ENCODE data around the gene MB21D2. TPM values are rescaled to one million over a fixed set of nuclear protein-coding genes. Genes with fewer than 3 reads are reported as not detected.
"Not testable (repeated sequence)": the region's sequence is repeated elsewhere in the genome, so short reads cannot be mapped to it uniquely, and the experiment has no call there.

Gene MB21D2
- 10 to 100 TPM in 1 of 5 experiments, 1 to 10 TPM in 4; 1.7 to 21.5 (median 3.3) TPM for total RNA-seq
- 1 to 10 TPM; 3.2 to 6.5 TPM for polyA plus RNA-seq
- 10.6 reads per million, percentile 37 among the genes with 10 or more reads in this experiment for total RNA-seq

- peak within 1 kb of the TSS; percentile 80 to 96 (median 90) for H3K27ac Mint-ChIP-seq
- peaks cover 0 to 2% (median 0%) of the 10 kb centered on the region in 11 donors for H3K9me3 Mint-ChIP-seq
- Histone ChIP-seq H3K9me3 (ENCODE audit: control insufficient read depth in 2 of 3, low read length in 3 of 3) (no peaks in the 10 kb centered on the region), H3K27me3 (ENCODE audit: control insufficient read depth in 2 of 2, insufficient read depth in 2 of 2, low read length in 2 of 2) (no peaks in the 10 kb centered on the region), H3K36me3 (ENCODE audit: control insufficient read depth in 2 of 3, insufficient read depth in 3 of 3, low read length in 3 of 3) (no peaks in the 10 kb centered on the region), H3K4me1 (ENCODE audit: control insufficient read depth in 2 of 2, insufficient read depth in 2 of 2, low read length in 2 of 2) (peaks cover 0 to 11% of the 10 kb centered on the region in 2 donors), H3K4me3 (ENCODE audit: low read length) (peak within 1 kb of the TSS; percentile 88), H3K27ac (ENCODE audit: low read depth, low read length) (peak within 1 kb of the TSS; percentile 72)
- peak within 1 kb of the TSS; percentile 88 to 99 (median 92) for H3K4me3 Mint-ChIP-seq
- CTCF ChIA-PET = interaction anchor here (0.6 to 0.8 kb wide), 2 partner anchors 19 to 57 kb away, joined by 3 read pairs; no protein-coding TSS in a partner anchor
- H3K4me1 Mint-ChIP-seq = peaks cover 6 to 56% (median 42%) of the 10 kb centered on the region in 7 donors
- H3K27me3 Mint-ChIP-seq = peaks cover 43 to 70% (median 58%) of the 10 kb centered on the region in 5 donors
- peak; percentile 18 to 74 (median 45) for DNase-seq
- POLR2A ChIA-PET = interaction anchor here (0.6 to 2.7 kb wide), 6 partner anchors 19 to 26 kb away, joined by 3 to 14 read pairs (median 4); no protein-coding TSS in a partner anchor
- ATAC-seq = peak; percentile 76
- intact Hi-C loops (cut with micrococcal nuclease) = loop anchor here (1.0 to 10.0 kb wide), 10 partner anchors 18 to 677 kb away; partner anchors contain the start of gene OPA1 (in 2 of the 2)
- peaks cover 0 to 13% (median 0%) of the 10 kb centered on the region in 5 donors for H3K36me3 Mint-ChIP-seq
These were observed at the start of gene MB21D2 for GRCh38 chr3:192917404-192918274. TSS of gene MB21D2 (minus strand) at chr3:192917856. CDS start at chr3:192917840, 16 bp downstream.

GRCh38 chr3:192964959-192965719 is 47.5 kb upstream of the MB21D2 start:
- H3K36me3 ChIP-seq (ENCODE audit: control insufficient read depth in 2 of 3, insufficient read depth in 3 of 3, low read length in 3 of 3); H3K4me1 Mint-ChIP-seq; H3K4me3 ChIP-seq (ENCODE audit: low read length); H3K36me3 Mint-ChIP-seq; H3K27ac Mint-ChIP-seq; H3K4me3 Mint-ChIP-seq; CTCF ChIA-PET; H3K27me3 ChIP-seq (ENCODE audit: control insufficient read depth in 2 of 2, insufficient read depth in 2 of 2, low read length in 2 of 2); H3K27ac ChIP-seq (ENCODE audit: low read depth, low read length); intact Hi-C loops (cut with micrococcal nuclease); DNase-seq; H3K4me1 ChIP-seq (ENCODE audit: control insufficient read depth in 2 of 2, insufficient read depth in 2 of 2, low read length in 2 of 2); POLR2A ChIA-PET; H3K9me3 ChIP-seq (ENCODE audit: control insufficient read depth in 2 of 3, low read length in 3 of 3); ATAC-seq: not testable (repeated sequence)
- H3K27me3 Mint-ChIP-seq = peaks cover 0 to 22% (median 0%) of the 10 kb centered on the region in 5 donors
- H3K9me3 Mint-ChIP-seq = peaks cover 0 to 16% (median 7%) of the 10 kb centered on the region in 11 donors

GRCh38 chr3:192959773-192960172 is 42.1 kb upstream of the MB21D2 start:
- ChIA-PET CTCF (no interaction called here), POLR2A (no interaction called here)
- no peak for ATAC-seq
- H3K9me3 Mint-ChIP-seq = peaks cover 0 to 7% (median 0%) of the 10 kb centered on the region in 11 donors
- Histone ChIP-seq H3K9me3 (ENCODE audit: control insufficient read depth in 2 of 3, low read length in 3 of 3) (no peaks in the 10 kb centered on the region), H3K27ac (ENCODE audit: low read depth, low read length) (no peak overlapping the region), H3K36me3 (ENCODE audit: control insufficient read depth in 2 of 3, insufficient read depth in 3 of 3, low read length in 3 of 3) (no peaks in the 10 kb centered on the region), H3K4me3 (ENCODE audit: low read length) (no peak overlapping the region), H3K27me3 (ENCODE audit: control insufficient read depth in 2 of 2, insufficient read depth in 2 of 2, low read length in 2 of 2) (no peaks in the 10 kb centered on the region), H3K4me1 (ENCODE audit: control insufficient read depth in 2 of 2, insufficient read depth in 2 of 2, low read length in 2 of 2) (no peaks in the 10 kb centered on the region)
- peaks cover 0 to 21% (median 0%) of the 10 kb centered on the region in 7 donors for H3K4me1 Mint-ChIP-seq
- H3K27ac Mint-ChIP-seq = no peak overlapping the region
- H3K36me3 Mint-ChIP-seq = peaks cover 0 to 3% (median 0%) of the 10 kb centered on the region in 5 donors
- peaks cover 0 to 6% (median 0%) of the 10 kb centered on the region in 5 donors for H3K27me3 Mint-ChIP-seq
- no peak for DNase-seq
- intact Hi-C loops (cut with micrococcal nuclease) = no loop called here
- no peak overlapping the region for H3K4me3 Mint-ChIP-seq

DNA sequence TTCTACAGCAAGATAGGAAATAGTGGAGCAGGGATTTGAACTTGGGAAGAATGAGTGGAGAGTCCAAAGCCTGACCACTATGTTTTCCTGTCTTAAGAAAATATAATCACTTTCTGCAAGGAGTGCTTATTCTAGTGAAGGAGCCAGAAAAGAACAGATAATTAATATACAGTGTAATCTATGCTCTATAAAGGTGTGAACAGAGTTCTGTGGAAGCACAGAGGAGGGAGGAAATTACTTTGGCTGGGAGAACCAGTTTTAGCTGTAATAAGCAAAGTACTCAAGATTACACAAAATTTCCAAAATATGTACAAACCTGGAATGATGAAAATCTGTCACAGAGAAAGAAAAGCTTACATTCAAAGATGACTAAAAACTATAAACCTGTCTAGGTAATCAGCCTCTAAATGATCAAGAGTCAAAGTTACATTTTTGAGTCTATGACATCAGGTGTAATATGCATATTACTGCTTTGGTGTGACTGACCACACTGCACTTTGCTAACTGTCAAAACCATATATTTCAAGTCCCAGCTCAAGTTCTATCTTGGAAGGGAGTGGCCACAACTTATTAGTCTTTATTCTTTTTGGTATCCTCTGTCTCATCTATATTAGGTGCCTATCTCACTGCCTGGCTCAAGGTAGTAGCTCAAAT is 40.7 kb upstream of the MB21D2 start:
- no peak overlapping the region for H3K27ac ChIP-seq (ENCODE audit: low read depth, low read length)
- H3K36me3 ChIP-seq (ENCODE audit: control insufficient read depth in 2 of 3, insufficient read depth in 3 of 3, low read length in 3 of 3) = no peaks in the 10 kb centered on the region
- peaks cover 0 to 10% (median under 1%) of the 10 kb centered on the region in 11 donors for H3K9me3 Mint-ChIP-seq
- peaks cover 0 to 3% (median 0%) of the 10 kb centered on the region in 5 donors for H3K36me3 Mint-ChIP-seq
- POLR2A ChIA-PET = no interaction called here
- no peaks in the 10 kb centered on the region for H3K27me3 ChIP-seq (ENCODE audit: control insufficient read depth in 2 of 2, insufficient read depth in 2 of 2, low read length in 2 of 2)
- H3K4me1 ChIP-seq (ENCODE audit: control insufficient read depth in 2 of 2, insufficient read depth in 2 of 2, low read length in 2 of 2) = no peaks in the 10 kb centered on the region
- peak overlapping the region in 1 of 9 donors; percentile 35 for H3K27ac Mint-ChIP-seq
- H3K4me3 ChIP-seq (ENCODE audit: low read length) = no peak overlapping the region
- H3K27me3 Mint-ChIP-seq = peaks cover 0 to 6% (median 0%) of the 10 kb centered on the region in 5 donors
- ATAC-seq = no peak
- intact Hi-C loops (cut with micrococcal nuclease) = no loop called here
- DNase-seq = no peak
- H3K9me3 ChIP-seq (ENCODE audit: control insufficient read depth in 2 of 3, low read length in 3 of 3) = no peaks in the 10 kb centered on the region
- CTCF ChIA-PET = no interaction called here
- H3K4me1 Mint-ChIP-seq = peaks cover 0 to 21% (median 0%) of the 10 kb centered on the region in 7 donors
- H3K4me3 Mint-ChIP-seq = no peak overlapping the region

DNA sequence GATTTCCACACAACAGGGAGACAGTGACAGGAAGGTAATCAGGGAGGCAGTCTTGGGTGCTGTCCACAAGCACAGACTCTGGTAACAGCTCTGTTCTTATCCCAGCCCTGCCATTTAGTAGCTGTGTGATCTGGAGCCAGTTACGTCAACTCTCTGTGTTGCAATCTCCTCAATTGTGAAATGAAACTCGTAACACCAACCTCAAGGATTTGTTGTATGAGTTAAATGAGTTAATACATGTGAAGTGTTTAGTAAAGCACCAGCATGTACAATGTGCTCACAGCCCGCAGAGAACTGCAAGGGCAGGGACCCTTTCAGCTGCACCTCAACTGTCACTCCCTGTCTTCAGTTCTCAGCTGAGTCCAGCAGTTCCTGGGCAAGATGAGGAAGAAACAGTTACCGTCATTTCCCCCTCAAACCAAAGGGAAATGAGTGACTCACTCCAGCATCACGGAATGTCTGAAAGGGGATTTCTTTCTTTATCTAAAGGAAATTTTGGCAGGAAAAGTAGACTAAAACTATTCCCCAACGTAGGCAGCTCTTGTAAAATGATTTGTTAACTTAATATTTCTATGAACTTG is 39.9 kb upstream of the MB21D2 start:
- H3K4me3 Mint-ChIP-seq = peak overlapping the region in 1 of 10 donors; percentile 66
- H3K9me3 Mint-ChIP-seq = peaks cover 0 to 12% (median 3%) of the 10 kb centered on the region in 11 donors
- Histone ChIP-seq H3K9me3 (ENCODE audit: control insufficient read depth in 2 of 3, low read length in 3 of 3) (no peaks in the 10 kb centered on the region), H3K27ac (ENCODE audit: low read depth, low read length) (no peak overlapping the region), H3K36me3 (ENCODE audit: control insufficient read depth in 2 of 3, insufficient read depth in 3 of 3, low read length in 3 of 3) (no peaks in the 10 kb centered on the region), H3K4me3 (ENCODE audit: low read length) (no peak overlapping the region), H3K27me3 (ENCODE audit: control insufficient read depth in 2 of 2, insufficient read depth in 2 of 2, low read length in 2 of 2) (no peaks in the 10 kb centered on the region), H3K4me1 (ENCODE audit: control insufficient read depth in 2 of 2, insufficient read depth in 2 of 2, low read length in 2 of 2) (no peaks in the 10 kb centered on the region)
- ATAC-seq (peak; percentile 87), DNase-seq (peak in 1 of 9 donors; percentile 34)
- H3K36me3 Mint-ChIP-seq = peaks cover 0 to 3% (median 0%) of the 10 kb centered on the region in 5 donors
- ChIA-PET POLR2A (no interaction called here), CTCF (no interaction called here)
- peaks cover 0 to 6% (median 0%) of the 10 kb centered on the region in 5 donors for H3K27me3 Mint-ChIP-seq
- peak overlapping the region in 1 of 9 donors; percentile 75 for H3K27ac Mint-ChIP-seq
- peaks cover 0 to 21% (median 0%) of the 10 kb centered on the region in 7 donors for H3K4me1 Mint-ChIP-seq
- intact Hi-C loops (cut with micrococcal nuclease) = no loop called here

DNA sequence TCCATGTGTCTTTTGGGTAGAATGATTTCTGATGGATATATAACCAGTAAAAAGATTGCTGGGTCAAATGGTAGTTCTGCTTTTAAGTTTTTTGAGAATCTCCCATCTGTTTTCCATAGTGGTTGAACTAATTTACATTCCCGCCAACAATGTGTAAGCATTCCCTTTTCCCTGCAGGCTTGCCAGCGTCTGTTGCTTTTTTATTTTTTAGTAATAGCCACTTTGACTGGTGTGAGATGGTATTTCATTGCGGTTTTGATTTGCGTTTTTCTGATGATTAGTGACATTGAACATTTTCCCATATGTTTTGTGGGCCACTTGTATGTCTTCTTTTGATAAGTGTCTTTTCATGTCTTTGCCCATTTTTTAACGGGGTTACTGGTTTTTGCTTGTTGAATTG is 36.3 kb upstream of the MB21D2 start:
- no peaks in the 10 kb centered on the region for H3K9me3 ChIP-seq (ENCODE audit: control insufficient read depth in 2 of 3, low read length in 3 of 3)
- H3K4me3 ChIP-seq (ENCODE audit: low read length) = no peak overlapping the region
- intact Hi-C loops (cut with micrococcal nuclease) = no loop called here
- CTCF ChIA-PET = no interaction called here
- Mint-ChIP-seq H3K27me3 (peaks cover 0 to 6% (median 0%) of the 10 kb centered on the region in 5 donors), H3K36me3 (no peaks in the 10 kb centered on the region), H3K4me1 (peaks cover 0 to 18% (median 0%) of the 10 kb centered on the region in 7 donors), H3K4me3 (no peak overlapping the region), H3K27ac (no peak overlapping the region), H3K9me3 (peaks cover 0 to 6% (median 2%) of the 10 kb centered on the region in 11 donors)
- H3K27me3 ChIP-seq (ENCODE audit: control insufficient read depth in 2 of 2, insufficient read depth in 2 of 2, low read length in 2 of 2) = no peaks in the 10 kb centered on the region
- H3K4me1 ChIP-seq (ENCODE audit: control insufficient read depth in 2 of 2, insufficient read depth in 2 of 2, low read length in 2 of 2) = no peaks in the 10 kb centered on the region
- POLR2A ChIA-PET = no interaction called here
- no peak overlapping the region for H3K27ac ChIP-seq (ENCODE audit: low read depth, low read length)
- ATAC-seq = no peak
- no peaks in the 10 kb centered on the region for H3K36me3 ChIP-seq (ENCODE audit: control insufficient read depth in 2 of 3, insufficient read depth in 3 of 3, low read length in 3 of 3)
- no peak for DNase-seq

Data from naive thymus-derived CD4-positive, alpha-beta T cell (primary cell).